Smooth muscle cell (in vitro differentiated cells): ENCODE data around the gene NRXN2. TPM values are rescaled to one million over a fixed set of nuclear protein-coding genes. Genes with fewer than 3 reads are reported as not detected.
A peak's percentile ranks its signal among the peaks of the same experiment; 100 is the strongest.

ENCODE experiments used
- DNase-seq: peaks from one replicate; lab custom pipeline; 2025; ENCODE audit not compliant: unreplicated experiment; lab: John Stamatoyannopoulos, UW
- H2AFZ ChIP-seq: fragments of 200-600 bp; sonication (generic); 2 replicates; pipeline ENCODE4 v1.6.0; 2016; ENCODE audit warnings: antibody characterized with exemption, low read depth, mild to moderate bottlenecking
- H3F3A ChIP-seq: fragments of 200-600 bp; sonication (generic); 2 replicates; pipeline ENCODE4 v1.6.0; 2017; ENCODE audit warnings: antibody characterized with exemption, low read depth
- H3K27ac ChIP-seq: fragments of 200-600 bp; sonication (generic); 2 replicates; pipeline ENCODE4 v1.5.1; 2016; ENCODE audit warnings: low read depth, mild to moderate bottlenecking
- H3K27me3 ChIP-seq: fragments of 200-600 bp; sonication (generic); 2 replicates; pipeline ENCODE4 v1.6.1; 2016; ENCODE audit warnings: low read depth, mild to moderate bottlenecking
- H3K36me3 ChIP-seq: fragments of 200-600 bp; sonication (generic); 2 replicates; pipeline ENCODE4 v1.5.1; 2016; ENCODE audit warnings: low read depth
- H3K4me1 ChIP-seq: fragments of 200-600 bp; sonication (generic); 2 replicates; pipeline ENCODE4 v1.5.1; 2016; ENCODE audit warnings: low read depth
- H3K4me2 ChIP-seq: fragments of 200-600 bp; sonication (generic); 2 replicates; pipeline ENCODE4 v1.6.0; 2016; ENCODE audit warnings: mild to moderate bottlenecking
- H3K4me3 ChIP-seq: fragments of 200-600 bp; sonication (generic); 2 replicates; pipeline ENCODE4 v1.5.1; 2016; ENCODE audit warnings: mild to moderate bottlenecking
- H3K79me2 ChIP-seq: fragments of 200-600 bp; sonication (generic); 2 replicates; pipeline ENCODE4 v1.6.0; 2016; ENCODE audit warnings: low read depth, mild to moderate bottlenecking
- H3K9ac ChIP-seq: fragments of 200-600 bp; sonication (generic); 2 replicates; pipeline ENCODE4 v1.6.0; 2016; ENCODE audit warnings: low read depth
- H3K9me3 ChIP-seq: fragments of 200-600 bp; sonication (generic); replicated peaks from 2 replicates; pipeline ENCODE4 v1.5.1; 2016; ENCODE audit warnings: low read depth
- H4K20me1 ChIP-seq: fragments of 200-600 bp; sonication (generic); 2 replicates; pipeline ENCODE4 v1.6.0; 2016; ENCODE audit warnings: low read depth
- WGBS: methylation state at CpG from one replicate; pipeline ENCODE4 v1.1.7; 2016; ENCODE audit warnings: low lambda C conversion rate; 5-methylcytosine and 5-hydroxymethylcytosine counted together
- polyA plus RNA-seq: library from polyadenylated mRNA; unstranded; fragments of >200 nt; fragmentation: Nextera tagmentation; extraction: Ambion mirVana; gene quantifications from 2 replicates; pipeline ENCODE4 v1.2.1, GENCODE V29; 2016
- total RNA-seq: library from RNA; depleted of rRNA; stranded (reverse); fragments of >200 nt; gene quantifications from 2 replicates; pipeline ENCODE4 v1.2.3, GENCODE V29; 2014
- TF ChIP-seq, protein P1 (sequence below): fragments of 200-600 bp; sonication (generic); IDR thresholded peaks from 2 replicates; pipeline ENCODE4 v1.5.1; 2017; ENCODE audit warnings: borderline replicate concordance, mild to moderate bottlenecking, antibody characterized with exemption; ENCODE audit not compliant: insufficient read depth, poor library complexity, severe bottlenecking

NRXN2 gene
- total and polyA plus RNA-seq, 2 experiments from 2014 or later: 1.4 to 1.7 TPM

GRCh38 chr11:64713016-64713707, 9.8 kb downstream of the NRXN2 start:
- peak; percentile 20 for DNase-seq
- Histone ChIP-seq H3K27ac (no peak overlapping the region), H3K9ac (no peak overlapping the region), H3K36me3 (no peaks in the 10 kb centered on the region), H2AFZ (no peak overlapping the region), H3K4me3 (no peak overlapping the region), H3K27me3 (peaks cover 55% of the 10 kb centered on the region), H3K4me2 (peak overlapping the region; percentile 71), H3K4me1 (no peaks in the 10 kb centered on the region), H3K9me3 (no peaks in the 10 kb centered on the region), H3F3A (no peaks in the 10 kb centered on the region), H3K79me2 (no peaks in the 10 kb centered on the region), H4K20me1 (no peaks in the 10 kb centered on the region)
- WGBS: 4% methylated on average over 83 of the region's 111 CpGs
- TF ChIP-seq, protein P1, sequence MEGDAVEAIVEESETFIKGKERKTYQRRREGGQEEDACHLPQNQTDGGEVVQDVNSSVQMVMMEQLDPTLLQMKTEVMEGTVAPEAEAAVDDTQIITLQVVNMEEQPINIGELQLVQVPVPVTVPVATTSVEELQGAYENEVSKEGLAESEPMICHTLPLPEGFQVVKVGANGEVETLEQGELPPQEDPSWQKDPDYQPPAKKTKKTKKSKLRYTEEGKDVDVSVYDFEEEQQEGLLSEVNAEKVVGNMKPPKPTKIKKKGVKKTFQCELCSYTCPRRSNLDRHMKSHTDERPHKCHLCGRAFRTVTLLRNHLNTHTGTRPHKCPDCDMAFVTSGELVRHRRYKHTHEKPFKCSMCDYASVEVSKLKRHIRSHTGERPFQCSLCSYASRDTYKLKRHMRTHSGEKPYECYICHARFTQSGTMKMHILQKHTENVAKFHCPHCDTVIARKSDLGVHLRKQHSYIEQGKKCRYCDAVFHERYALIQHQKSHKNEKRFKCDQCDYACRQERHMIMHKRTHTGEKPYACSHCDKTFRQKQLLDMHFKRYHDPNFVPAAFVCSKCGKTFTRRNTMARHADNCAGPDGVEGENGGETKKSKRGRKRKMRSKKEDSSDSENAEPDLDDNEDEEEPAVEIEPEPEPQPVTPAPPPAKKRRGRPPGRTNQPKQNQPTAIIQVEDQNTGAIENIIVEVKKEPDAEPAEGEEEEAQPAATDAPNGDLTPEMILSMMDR: no peak

DNA sequence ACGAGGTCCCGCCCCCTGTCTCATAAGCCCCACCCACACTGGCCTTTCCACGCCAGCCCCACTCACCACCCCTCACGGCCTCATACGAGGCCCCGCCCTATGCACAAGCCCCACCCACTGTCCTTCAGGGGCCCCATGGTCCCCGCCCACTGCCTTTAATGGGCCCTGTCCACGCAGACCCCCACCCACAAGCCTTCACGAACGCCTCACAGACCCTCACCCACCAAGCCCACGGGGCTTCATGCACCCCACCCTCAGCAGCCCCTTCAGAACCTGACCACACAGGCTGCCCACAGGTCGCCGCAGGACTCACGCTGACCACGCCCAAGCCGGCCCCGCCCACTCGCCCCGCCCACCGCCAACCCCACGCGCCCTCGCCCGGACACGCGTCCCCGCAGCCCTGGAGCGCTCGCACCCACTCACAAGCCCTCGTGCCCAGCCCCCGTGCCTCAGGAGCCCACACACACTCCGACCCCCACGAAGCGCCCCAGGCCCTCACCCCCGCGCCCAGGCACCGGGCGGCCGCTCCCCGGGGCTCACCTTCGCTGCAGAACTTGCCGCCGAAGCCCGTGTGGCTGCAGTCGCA, 10.5 kb downstream of the NRXN2 start:
- H3K4me2 ChIP-seq: no peak overlapping the region
- no peak overlapping the region for H3K27ac ChIP-seq
- H3K4me1 ChIP-seq: no peaks in the 10 kb centered on the region
- TF ChIP-seq, protein P1: no peak
- H3K27me3 ChIP-seq: peaks cover 56% of the 10 kb centered on the region
- WGBS: 22% methylated on average over 17 of the region's 45 CpGs
- no peaks in the 10 kb centered on the region for H4K20me1 ChIP-seq
- H2AFZ ChIP-seq: no peak overlapping the region
- H3F3A ChIP-seq: no peaks in the 10 kb centered on the region
- H3K36me3 ChIP-seq: no peaks in the 10 kb centered on the region
- H3K9me3 ChIP-seq: no peaks in the 10 kb centered on the region
- H3K9ac ChIP-seq: no peak overlapping the region
- H3K4me3 ChIP-seq: no peak overlapping the region
- H3K79me2 ChIP-seq: no peaks in the 10 kb centered on the region
- no peak for DNase-seq

DNA sequence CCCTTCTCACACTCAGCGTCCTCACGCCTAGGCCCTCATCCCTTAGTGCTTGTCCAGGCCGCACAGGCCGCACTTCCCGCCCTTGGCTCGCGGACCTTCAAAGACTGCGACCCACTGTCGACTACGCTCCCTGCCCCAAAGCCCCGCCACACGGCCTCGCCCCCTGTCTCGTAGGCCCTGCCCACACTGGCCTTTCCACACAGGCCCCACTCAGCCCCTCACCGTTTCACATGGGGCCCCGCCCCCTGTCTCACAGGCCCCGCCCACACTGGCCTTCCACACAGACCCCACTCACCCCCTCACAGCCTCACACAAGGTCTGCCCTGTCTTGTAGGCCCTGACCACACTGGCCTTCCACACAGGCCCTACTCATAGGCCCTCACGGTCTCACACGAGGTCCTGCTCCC, 11.0 kb downstream of the NRXN2 start:
- TF ChIP-seq, protein P1: no peak
- Histone ChIP-seq H3F3A (no peaks in the 10 kb centered on the region), H3K79me2 (no peaks in the 10 kb centered on the region), H3K27me3 (peaks cover 56% of the 10 kb centered on the region), H4K20me1 (no peaks in the 10 kb centered on the region), H3K9ac (no peak overlapping the region), H3K4me2 (no peak overlapping the region), H3K4me1 (no peaks in the 10 kb centered on the region), H3K4me3 (no peak overlapping the region), H3K27ac (no peak overlapping the region), H2AFZ (no peak overlapping the region), H3K36me3 (no peaks in the 10 kb centered on the region), H3K9me3 (no peaks in the 10 kb centered on the region)
- no peak for DNase-seq
- WGBS: 88% methylated on average over 13 of the region's 19 CpGs
